Ishikawa (cell line): ENCODE results near the gene FARS2.

Experiments used
- CEBPB ChIP-seq: IDR thresholded peaks from 2 replicates; pipeline ENCODE4 v1.6.1; 2012
- EGR1 ChIP-seq: IDR thresholded peaks from 2 replicates; pipeline ENCODE4 v1.6.1; 2012
- EP300 ChIP-seq: IDR thresholded peaks from 2 replicates; pipeline ENCODE4 v1.6.1; 2012; ENCODE audit warnings: borderline replicate concordance
- MAX ChIP-seq: IDR thresholded peaks from 2 replicates; pipeline ENCODE4 v1.6.1; 2012
- RAD21 ChIP-seq: IDR thresholded peaks from 2 replicates; pipeline ENCODE4 v1.6.1; 2012; ENCODE audit warnings: low read depth
- REST ChIP-seq: IDR thresholded peaks from 2 replicates; pipeline ENCODE4 v1.6.1; 2012; ENCODE audit warnings: low read depth, mild to moderate bottlenecking
- USF1 ChIP-seq: IDR thresholded peaks from 2 replicates; pipeline ENCODE4 v1.6.1; 2012
- YY1 ChIP-seq: IDR thresholded peaks from 2 replicates; pipeline ENCODE4 v1.6.1; 2012; ENCODE audit warnings: low read depth

- no peak for TF ChIP-seq MAX
- no peak for TF ChIP-seq REST
- no peak for TF ChIP-seq USF1
- TF ChIP-seq CEBPB: no peak
- TF ChIP-seq EGR1: no peak
- TF ChIP-seq RAD21: no peak
- TF ChIP-seq EP300: no peak
- no peak for TF ChIP-seq YY1
Observed at GRCh38 chr6:5679691-5680090, 418.4 kb downstream of the FARS2 start.
